ENCODE results near the gene NFKBIL1.

DNA sequence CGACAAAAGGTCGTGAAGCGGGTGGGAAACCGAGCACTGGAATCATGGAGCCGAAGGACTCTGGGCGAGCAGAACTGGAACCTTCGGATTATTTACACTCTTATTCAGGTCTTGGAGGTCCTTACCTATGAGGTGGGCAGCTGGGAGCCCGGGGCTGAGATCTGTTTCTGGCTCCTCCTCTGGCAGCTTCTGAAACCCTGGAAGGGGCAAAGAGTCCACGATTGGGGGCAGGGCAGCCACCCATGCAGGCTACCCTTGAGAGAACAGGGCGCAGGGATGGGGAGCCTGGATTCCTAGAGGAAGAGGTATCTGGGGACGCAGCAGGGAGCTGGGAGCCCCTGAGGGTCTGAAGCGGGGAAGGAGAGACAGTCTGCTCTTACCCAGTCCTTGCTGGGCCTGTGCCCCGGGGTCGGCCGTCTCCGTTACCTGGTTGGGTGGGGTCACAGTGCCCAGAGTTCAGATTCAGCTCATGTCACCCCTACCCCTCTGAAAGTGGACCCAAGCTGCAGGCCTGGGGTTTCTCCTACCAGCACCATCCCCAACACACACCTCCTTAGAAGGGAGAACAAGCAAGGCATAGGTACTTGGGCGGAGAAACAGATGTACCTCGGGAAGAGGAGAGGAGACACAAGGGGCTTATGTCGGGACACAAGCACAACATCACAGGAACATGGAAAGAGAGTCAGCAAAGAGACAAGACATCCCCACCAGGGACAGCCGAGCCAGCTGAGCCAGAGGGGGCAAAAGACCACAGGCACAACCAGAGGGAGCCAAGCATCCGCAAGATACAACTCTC lies 34.2 kb downstream of the NFKBIL1 start:
- TF ChIP-seq, protein P1, sequence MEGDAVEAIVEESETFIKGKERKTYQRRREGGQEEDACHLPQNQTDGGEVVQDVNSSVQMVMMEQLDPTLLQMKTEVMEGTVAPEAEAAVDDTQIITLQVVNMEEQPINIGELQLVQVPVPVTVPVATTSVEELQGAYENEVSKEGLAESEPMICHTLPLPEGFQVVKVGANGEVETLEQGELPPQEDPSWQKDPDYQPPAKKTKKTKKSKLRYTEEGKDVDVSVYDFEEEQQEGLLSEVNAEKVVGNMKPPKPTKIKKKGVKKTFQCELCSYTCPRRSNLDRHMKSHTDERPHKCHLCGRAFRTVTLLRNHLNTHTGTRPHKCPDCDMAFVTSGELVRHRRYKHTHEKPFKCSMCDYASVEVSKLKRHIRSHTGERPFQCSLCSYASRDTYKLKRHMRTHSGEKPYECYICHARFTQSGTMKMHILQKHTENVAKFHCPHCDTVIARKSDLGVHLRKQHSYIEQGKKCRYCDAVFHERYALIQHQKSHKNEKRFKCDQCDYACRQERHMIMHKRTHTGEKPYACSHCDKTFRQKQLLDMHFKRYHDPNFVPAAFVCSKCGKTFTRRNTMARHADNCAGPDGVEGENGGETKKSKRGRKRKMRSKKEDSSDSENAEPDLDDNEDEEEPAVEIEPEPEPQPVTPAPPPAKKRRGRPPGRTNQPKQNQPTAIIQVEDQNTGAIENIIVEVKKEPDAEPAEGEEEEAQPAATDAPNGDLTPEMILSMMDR (conservative IDR thresholded peaks at IDR 0.05; ENCODE audit: low read depth, low read length): no peak
- TF ChIP-seq RCOR1 (IDR thresholded peaks at IDR 0.05; ENCODE audit: insufficient replicate concordance, low read length) (no peak), CHD1 (IDR thresholded peaks at IDR 0.05; ENCODE audit: low read depth, low read length) (no peak), RAD21 (IDR thresholded peaks at IDR 0.05; ENCODE audit: low read length) (no peak), POLR2A (IDR thresholded peaks at IDR 0.05; ENCODE audit: low read depth, low read length) (no peak), BHLHE40 (IDR thresholded peaks at IDR 0.05; ENCODE audit: low read depth, low read length) (no peak), RFX5 (IDR thresholded peaks at IDR 0.05; ENCODE audit: low read depth, low read length) (no peak)
- TF ChIP-seq, protein P2, sequence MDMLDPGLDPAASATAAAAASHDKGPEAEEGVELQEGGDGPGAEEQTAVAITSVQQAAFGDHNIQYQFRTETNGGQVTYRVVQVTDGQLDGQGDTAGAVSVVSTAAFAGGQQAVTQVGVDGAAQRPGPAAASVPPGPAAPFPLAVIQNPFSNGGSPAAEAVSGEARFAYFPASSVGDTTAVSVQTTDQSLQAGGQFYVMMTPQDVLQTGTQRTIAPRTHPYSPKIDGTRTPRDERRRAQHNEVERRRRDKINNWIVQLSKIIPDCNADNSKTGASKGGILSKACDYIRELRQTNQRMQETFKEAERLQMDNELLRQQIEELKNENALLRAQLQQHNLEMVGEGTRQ (IDR thresholded peaks at IDR 0.05; ENCODE audit: low read depth, low read length): no peak

All from IMR-90 (cell line).